Endodermal cell (in vitro differentiated cells): ENCODE results near the gene RAB7A. TPM values are rescaled to one million over a fixed set of nuclear protein-coding genes. Genes with fewer than 3 reads are reported as not detected.

Experiments
- DNase-seq: peaks from one replicate; pipeline ENCODE4 v3.0.0-alpha.2; 2017
- H3K27ac ChIP-seq: 2 replicates; pipeline ENCODE4 v1.5.1; 2013; ENCODE audit warnings: mild to moderate bottlenecking, low read depth, low read length, moderate library complexity
- H3K27me3 ChIP-seq: 2 replicates; pipeline ENCODE4 v1.6.1; 2013; ENCODE audit warnings: mild to moderate bottlenecking, low read length, moderate library complexity; ENCODE audit not compliant: insufficient read depth, control insufficient read depth, poor library complexity, severe bottlenecking
- H3K36me3 ChIP-seq: 2 replicates; pipeline ENCODE4 v1.7.0; 2013; ENCODE audit warnings: mild to moderate bottlenecking, low read length, moderate library complexity; ENCODE audit not compliant: control insufficient read depth, insufficient read depth
- H3K4me1 ChIP-seq: one replicate; pipeline ENCODE4 v1.7.0; 2013; ENCODE audit warnings: low read length; ENCODE audit not compliant: control insufficient read depth, insufficient read depth
- H3K4me3 ChIP-seq: 2 replicates; pipeline ENCODE4 v1.5.1; 2013; ENCODE audit warnings: mild to moderate bottlenecking, low read length, moderate library complexity
- H3K9ac ChIP-seq: 2 replicates; pipeline ENCODE4 v1.6.1; 2013; ENCODE audit warnings: mild to moderate bottlenecking, low read length, moderate library complexity; ENCODE audit not compliant: poor library complexity, severe bottlenecking; ENCODE audit errors: extremely low read depth
- H3K9me3 ChIP-seq: 2 replicates; pipeline ENCODE4 v1.6.1; 2013; ENCODE audit warnings: mild to moderate bottlenecking, low read length, moderate library complexity; ENCODE audit not compliant: control insufficient read depth
- H3K27ac Mint-ChIP-seq: 2 replicates; pipeline ENCODE4 v1.8.0; 2020; ENCODE audit warnings: mixed read lengths
- H3K27me3 Mint-ChIP-seq: 2 replicates; pipeline ENCODE4 v1.8.0; 2021; ENCODE audit warnings: mild to moderate bottlenecking, mixed read lengths; ENCODE audit not compliant: insufficient read depth
- H3K36me3 Mint-ChIP-seq: 2 replicates; pipeline ENCODE4 v1.8.0; 2020; ENCODE audit warnings: low read depth, mixed read lengths
- H3K4me1 Mint-ChIP-seq: 2 replicates; pipeline ENCODE4 v1.8.0; 2020; ENCODE audit warnings: mixed read lengths
- H3K4me3 Mint-ChIP-seq: 2 replicates; pipeline ENCODE4 v1.8.0; 2020; ENCODE audit warnings: mild to moderate bottlenecking, moderate library complexity, mixed read lengths
- H3K9me3 Mint-ChIP-seq: 2 replicates; pipeline ENCODE4 v1.8.0; 2020; ENCODE audit warnings: mild to moderate bottlenecking, mixed read lengths
- WGBS, 2 experiments: methylation state at CpG; one replicate each; pipeline versions ENCODE4 v1.1.5 to v1.1.7; 2013; ENCODE audit warnings: missing lambda C conversion rate in 2 of 2, mixed read lengths in 1 of 2; ENCODE audit not compliant: insufficient coverage in 1 of 2, insufficient read length in 1 of 2; 5-methylcytosine and 5-hydroxymethylcytosine counted together
- total RNA-seq, 2 donors: library from RNA; stranded (reverse); fragmentation: NEBNext Ultra II Directional in 1 of 2; extraction: Animal tissue kit (Norgen Biotek cat#: 25700) in 1 of 2; gene quantifications; 2 replicates in 1 of 2; 3 replicates in 1 of 2; pipeline ENCODE4 v1.2.1, GENCODE V29; 2021
- TF ChIP-seq, protein P1 (sequence below): fragments of 200-600 bp; sonication (generic); conservative IDR thresholded peaks from 2 replicates; pipeline ENCODE4 v1.5.0; 2021; ENCODE audit warnings: antibody characterized with exemption, mild to moderate bottlenecking

RAB7A gene
- total RNA-seq, 2 donors from 2014 or later, result 166 to 194 TPM

DNA sequence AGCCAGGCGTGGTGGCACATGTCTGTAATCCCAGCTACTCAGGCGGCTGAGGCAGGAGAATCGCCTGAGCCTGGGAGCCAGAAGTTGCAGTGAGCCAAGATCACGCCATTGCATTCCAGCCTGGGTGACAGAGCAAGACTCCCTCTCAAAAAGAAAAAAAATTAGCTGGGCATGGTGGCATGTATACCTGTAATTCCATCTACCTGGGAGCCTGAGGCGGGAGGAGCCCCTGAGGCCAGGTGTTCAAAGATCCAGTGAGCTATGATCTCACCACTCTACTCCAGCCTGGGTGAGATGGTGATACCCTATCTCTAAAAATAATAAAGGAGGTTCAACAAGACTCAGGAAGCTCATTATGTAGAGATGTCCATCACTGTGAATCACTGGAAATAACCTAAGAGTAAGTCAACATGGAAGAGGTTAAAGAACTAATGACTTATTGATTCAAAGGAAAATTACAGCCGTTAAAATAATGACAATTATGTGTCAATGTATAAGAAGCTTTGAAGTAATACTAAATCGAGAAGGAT is 19.8 kb upstream of the RAB7A start:
- no peak overlapping the region for H3K27ac ChIP-seq
- H3K36me3 Mint-ChIP-seq, result no peaks in the 10 kb centered on the region
- no peaks in the 10 kb centered on the region for H3K9me3 Mint-ChIP-seq
- TF ChIP-seq, protein P1, sequence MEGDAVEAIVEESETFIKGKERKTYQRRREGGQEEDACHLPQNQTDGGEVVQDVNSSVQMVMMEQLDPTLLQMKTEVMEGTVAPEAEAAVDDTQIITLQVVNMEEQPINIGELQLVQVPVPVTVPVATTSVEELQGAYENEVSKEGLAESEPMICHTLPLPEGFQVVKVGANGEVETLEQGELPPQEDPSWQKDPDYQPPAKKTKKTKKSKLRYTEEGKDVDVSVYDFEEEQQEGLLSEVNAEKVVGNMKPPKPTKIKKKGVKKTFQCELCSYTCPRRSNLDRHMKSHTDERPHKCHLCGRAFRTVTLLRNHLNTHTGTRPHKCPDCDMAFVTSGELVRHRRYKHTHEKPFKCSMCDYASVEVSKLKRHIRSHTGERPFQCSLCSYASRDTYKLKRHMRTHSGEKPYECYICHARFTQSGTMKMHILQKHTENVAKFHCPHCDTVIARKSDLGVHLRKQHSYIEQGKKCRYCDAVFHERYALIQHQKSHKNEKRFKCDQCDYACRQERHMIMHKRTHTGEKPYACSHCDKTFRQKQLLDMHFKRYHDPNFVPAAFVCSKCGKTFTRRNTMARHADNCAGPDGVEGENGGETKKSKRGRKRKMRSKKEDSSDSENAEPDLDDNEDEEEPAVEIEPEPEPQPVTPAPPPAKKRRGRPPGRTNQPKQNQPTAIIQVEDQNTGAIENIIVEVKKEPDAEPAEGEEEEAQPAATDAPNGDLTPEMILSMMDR, result no peak
- no peak overlapping the region for H3K27ac Mint-ChIP-seq
- DNase-seq, result no peak
- no peaks in the 10 kb centered on the region for H3K9me3 ChIP-seq
- H3K4me1 ChIP-seq, result no peaks in the 10 kb centered on the region
- H3K27me3 Mint-ChIP-seq, result no peaks in the 10 kb centered on the region
- no peak overlapping the region for H3K4me3 ChIP-seq
- no peaks in the 10 kb centered on the region for H3K36me3 ChIP-seq
- no peak overlapping the region for H3K4me3 Mint-ChIP-seq
- peaks cover 14% of the 10 kb centered on the region for H3K4me1 Mint-ChIP-seq
- 92 to 94% methylated on average over 7 of the region's 7 CpGs for WGBS, 2 experiments
- H3K9ac ChIP-seq, result no peak overlapping the region
- no peaks in the 10 kb centered on the region for H3K27me3 ChIP-seq

DNA sequence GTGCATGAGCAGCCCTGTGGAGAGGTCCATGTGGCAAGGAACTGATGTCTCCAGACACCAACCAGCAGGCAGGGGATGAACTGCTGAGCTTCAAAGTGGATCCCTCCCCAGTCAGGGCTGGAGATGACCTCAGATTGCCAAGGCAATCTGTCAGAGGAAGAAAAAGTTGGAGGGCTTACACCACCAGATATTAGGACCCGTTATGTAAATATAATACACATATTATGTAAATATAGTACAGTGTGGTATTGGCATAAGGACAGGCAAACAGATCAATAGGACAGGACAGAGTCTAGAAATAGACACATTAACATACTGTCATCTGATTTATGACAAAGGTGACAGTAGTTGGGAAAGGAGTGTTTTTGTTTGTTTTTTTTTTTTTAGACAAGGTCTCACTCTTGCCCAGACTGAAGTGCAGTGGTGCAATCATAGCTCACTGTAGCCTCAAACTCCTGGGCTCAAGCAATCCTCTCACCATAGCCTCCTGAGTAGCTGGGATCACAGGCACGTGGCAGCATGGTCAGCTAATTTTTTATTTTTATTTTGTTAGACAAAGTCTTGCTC is 18.0 kb upstream of the RAB7A start:
- no peak for DNase-seq
- Histone ChIP-seq H3K9ac (no peak overlapping the region), H3K27me3 (no peaks in the 10 kb centered on the region), H3K36me3 (no peaks in the 10 kb centered on the region), H3K27ac (no peak overlapping the region), H3K4me3 (no peak overlapping the region), H3K9me3 (no peaks in the 10 kb centered on the region), H3K4me1 (no peaks in the 10 kb centered on the region)
- Mint-ChIP-seq H3K27me3 (peaks cover 2% of the 10 kb centered on the region), H3K27ac (no peak overlapping the region), H3K4me3 (no peak overlapping the region), H3K4me1 (peaks cover 18% of the 10 kb centered on the region), H3K36me3 (no peaks in the 10 kb centered on the region), H3K9me3 (no peaks in the 10 kb centered on the region)
- WGBS, 2 experiments, result 83 to 100% methylated on average over 1 of the region's 2 CpGs
- TF ChIP-seq, protein P1, result no peak

DNA sequence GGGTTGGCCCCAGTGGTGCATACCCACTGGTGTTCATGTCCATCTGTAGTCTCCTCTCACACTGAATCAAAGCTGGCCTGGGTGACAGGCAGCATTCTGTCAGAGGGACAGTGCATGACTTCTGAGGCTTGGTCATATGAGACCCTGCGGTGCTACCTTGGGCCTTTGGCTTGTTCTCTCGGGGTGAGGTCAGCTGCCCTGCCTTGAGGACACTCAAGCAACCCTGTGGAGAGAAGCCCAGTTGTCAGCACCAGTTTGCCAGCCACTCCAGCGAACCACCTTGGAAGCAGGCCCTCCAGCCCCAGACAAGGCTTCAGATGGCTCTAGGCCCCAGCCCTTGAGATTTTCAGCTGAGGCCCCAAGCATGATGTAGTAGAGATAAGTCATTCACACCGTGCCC is 16.9 kb upstream of the RAB7A start:
- peaks cover 2% of the 10 kb centered on the region for H3K27me3 Mint-ChIP-seq
- H3K9ac ChIP-seq, result no peak overlapping the region
- TF ChIP-seq, protein P1, result no peak
- H3K4me3 Mint-ChIP-seq, result no peak overlapping the region
- DNase-seq, result no peak
- H3K36me3 Mint-ChIP-seq, result no peaks in the 10 kb centered on the region
- H3K4me3 ChIP-seq, result no peak overlapping the region
- no peaks in the 10 kb centered on the region for H3K4me1 ChIP-seq
- no peak overlapping the region for H3K27ac Mint-ChIP-seq
- no peaks in the 10 kb centered on the region for H3K27me3 ChIP-seq
- H3K36me3 ChIP-seq, result no peaks in the 10 kb centered on the region
- WGBS, 2 experiments, result 90 to 95% methylated on average over 3 to 4 of the region's 4 CpGs
- H3K27ac ChIP-seq, result no peak overlapping the region
- peaks cover 25% of the 10 kb centered on the region for H3K4me1 Mint-ChIP-seq
- no peaks in the 10 kb centered on the region for H3K9me3 Mint-ChIP-seq
- H3K9me3 ChIP-seq, result no peaks in the 10 kb centered on the region
